ENCODE data around the gene CAMK2A. TPM values are rescaled to one million over a fixed set of nuclear protein-coding genes. Genes with fewer than 3 reads are reported as not detected.

The CAMK2A gene
- total RNA-seq, 2 experiments from 2014 or later, result not detected

Other genes starting within 250 kb of the CAMK2A start
- gene CSF1R, start 203.2 kb downstream of the CAMK2A start, total RNA-seq, result under 1 TPM; 0.08 to 0.15 TPM
- 1 to 10 TPM; 1.9 to 3.6 TPM for gene PDGFRB, start 133.9 kb downstream of the CAMK2A start, total RNA-seq
- gene CDX1, start 123.0 kb downstream of the CAMK2A start, total RNA-seq, result not detected
- gene SLC6A7, start 99.7 kb downstream of the CAMK2A start, total RNA-seq, result not detected
- not detected for gene ARSI, start 13.1 kb upstream of the CAMK2A start, total RNA-seq
- gene TCOF1, start 67.9 kb upstream of the CAMK2A start, total RNA-seq, result 10 to 100 TPM; 69.6 to 72.2 TPM
- gene CD74, start 123.1 kb upstream of the CAMK2A start, total RNA-seq, result 100 to 1,000 TPM; 462 to 507 TPM
- 1,000 to 10,000 TPM; 2,151 to 2,478 TPM for gene RPS14, start 160.0 kb upstream of the CAMK2A start, total RNA-seq
- gene NDST1, start 218.4 kb upstream of the CAMK2A start, total RNA-seq, result under 1 TPM; 0.50 to 0.71 TPM